GM18505 (cell line): ENCODE results near the gene USP40.
"Not testable (repeated sequence)": the region's sequence is repeated elsewhere in the genome, so short reads cannot be mapped to it uniquely, and the experiment has no call there.

ENCODE experiments used
- ATAC-seq: cut with Tn5 transposase; IDR thresholded peaks from one replicate; pipeline ENCODE4 v1.9.1; 2021; ENCODE audit not compliant: unreplicated experiment
- POLR2A ChIP-seq: IDR thresholded peaks from 4 replicates; pipeline ENCODE4 v1.6.1; 2011; ENCODE audit warnings: borderline replicate concordance; ENCODE audit not compliant: insufficient read depth, insufficient read length; ENCODE audit errors: extremely low read depth

USP40 gene

GRCh38 chr2:233584210-233584609 lies 17.6 kb upstream of the USP40 start:
- ATAC-seq, result no peak
- TF ChIP-seq POLR2A, result no peak

- not testable (repeated sequence) for ATAC-seq
These were observed 16.8 kb upstream of the USP40 start for GRCh38 chr2:233583217-233583965.

GRCh38 chr2:233577341-233577740 lies 10.8 kb upstream of the USP40 start:
- not testable (repeated sequence) for ATAC-seq

GRCh38 chr2:233572468-233572867 lies 5.9 kb upstream of the USP40 start:
- no peak for ATAC-seq
- TF ChIP-seq POLR2A, result no peak

- TF ChIP-seq POLR2A, result no peak
- ATAC-seq, result no peak
These were observed 4.9 kb upstream of the USP40 start for GRCh38 chr2:233571462-233571861.

GRCh38 chr2:233571001-233571400 lies 4.4 kb upstream of the USP40 start:
- ATAC-seq, result no peak
- TF ChIP-seq POLR2A, result no peak

- TF ChIP-seq POLR2A, result no peak
- no peak for ATAC-seq
These were observed 869 bp downstream of the USP40 start for GRCh38 chr2:233565685-233566140.

GRCh38 chr2:233563663-233564430 lies 2.7 kb downstream of the USP40 start:
- TF ChIP-seq POLR2A, result no peak
- ATAC-seq, result no peak

GRCh38 chr2:233556881-233557736 lies 9.5 kb downstream of the USP40 start:
- TF ChIP-seq POLR2A, result no peak
- ATAC-seq, result no peak

- ATAC-seq, result no peak
- no peak for TF ChIP-seq POLR2A
These were observed 13.2 kb downstream of the USP40 start for GRCh38 chr2:233553366-233553765.

GRCh38 chr2:233551491-233551890 lies 15.1 kb downstream of the USP40 start:
- ATAC-seq, result no peak
- TF ChIP-seq POLR2A, result no peak

GRCh38 chr2:233546774-233547173 lies 19.8 kb downstream of the USP40 start:
- no peak for TF ChIP-seq POLR2A
- no peak for ATAC-seq

GRCh38 chr2:233546101-233546500 lies 20.5 kb downstream of the USP40 start:
- TF ChIP-seq POLR2A, result no peak
- ATAC-seq, result no peak
